RWPE1 (cell line): ENCODE data around the gene SP140L.
"Not testable (repeated sequence)": the region's sequence is repeated elsewhere in the genome, so short reads cannot be mapped to it uniquely, and the experiment has no call there.

Experiments
- CTCF ChIA-PET: fragments of 350-600 bp; sonication (Branson Sonifier 250); formaldehyde crosslinking; extraction: SDS; loops from one replicate; lab custom pipeline; 2021; lab: Yijun Ruan, JAX
- POLR2A ChIA-PET: fragments of 400-600 bp; formaldehyde crosslinking; extraction: SDS; loops from one replicate; lab custom pipeline; 2020; ENCODE audit warnings: antibody characterized with exemption; ENCODE audit not compliant: low non-redundant PET; lab: Yijun Ruan, JAX
- DNase-seq: peaks from one replicate; pipeline ENCODE4 v3.0.0; 2012; ENCODE audit warnings: low spot score
- H3K27ac ChIP-seq: fragments of 450-650 bp; 2 replicates; pipeline ENCODE4 v1.5.1; 2017
- CTCF ChIP-seq: fragments of 450-650 bp; conservative IDR thresholded peaks from 2 replicates; pipeline ENCODE4 v1.5.1; 2017; ENCODE audit warnings: low read depth, mild to moderate bottlenecking

The SP140L gene

DNA sequence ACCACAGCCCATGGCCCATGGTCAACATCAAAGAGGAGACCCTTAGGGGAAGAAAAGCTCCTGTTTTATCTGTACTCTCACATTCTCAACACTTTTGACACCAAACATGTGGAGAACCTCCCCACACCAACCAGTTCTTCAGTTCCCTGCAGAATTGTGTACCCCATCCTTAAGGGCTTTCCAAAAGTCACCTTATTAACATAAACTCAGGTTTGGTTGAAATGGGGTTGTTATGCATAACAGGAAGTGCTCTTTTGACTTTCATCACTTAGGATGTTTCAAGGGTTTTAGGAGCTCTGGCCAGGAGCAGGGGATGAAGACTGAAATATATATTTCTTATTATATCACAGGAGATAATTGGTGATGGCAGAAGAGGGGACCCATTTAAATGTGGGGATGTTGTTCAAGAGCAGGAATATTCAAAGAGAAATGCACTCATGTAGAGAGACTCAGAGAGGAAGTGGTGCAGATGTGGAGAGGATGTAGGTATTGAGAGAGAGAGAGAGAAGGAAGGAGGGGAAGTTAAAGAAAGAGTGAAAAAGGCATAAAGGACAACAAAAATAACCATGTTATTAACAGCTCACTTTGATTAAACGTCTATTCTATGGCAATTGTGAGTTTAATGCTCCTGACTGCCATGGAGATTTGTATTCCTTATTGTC is 35.2 kb downstream of the SP140L start:
- POLR2A ChIA-PET = no interaction called here
- H3K27ac ChIP-seq = no peak overlapping the region
- no peak for DNase-seq

DNA sequence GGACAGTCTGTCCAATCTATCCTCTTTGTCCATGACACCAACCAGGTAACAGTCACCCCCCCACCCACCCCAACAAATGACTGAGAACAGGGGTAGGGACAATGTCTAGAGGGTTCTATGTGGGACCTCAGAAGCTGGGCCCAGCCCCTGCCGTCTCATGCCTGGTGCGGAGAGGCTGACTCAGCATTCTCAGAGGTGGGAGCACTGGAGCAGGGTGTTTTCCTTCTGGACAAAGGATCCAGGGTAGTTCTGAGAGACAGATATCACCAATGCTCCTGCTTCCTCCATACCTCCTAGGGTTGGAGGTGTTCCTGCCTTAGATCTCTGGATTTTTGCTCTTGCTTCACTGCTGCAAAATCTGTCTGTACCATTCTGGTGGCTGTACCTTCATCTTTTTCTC is 55.1 kb downstream of the SP140L start:
- DNase-seq = no peak
- ChIA-PET POLR2A (no interaction called here), CTCF (interaction anchor here (0.6 kb wide), 1 partner anchor 174 kb away, joined by 3 read pairs; no protein-coding TSS in a partner anchor)
- TF ChIP-seq CTCF = no peak
- H3K27ac ChIP-seq = no peak overlapping the region

More for the DNA sequence above, 35.2 kb downstream of the SP140L start:
- TF ChIP-seq CTCF = no peak
- CTCF ChIA-PET = no interaction called here

- TF ChIP-seq CTCF = no peak
- CTCF ChIA-PET = interaction anchor here (0.6 to 0.7 kb wide), 2 partner anchors 139 to 446 kb away, joined by 3 to 4 read pairs; no protein-coding TSS in a partner anchor
- no peak for DNase-seq
- no peak overlapping the region for H3K27ac ChIP-seq
- POLR2A ChIA-PET = no interaction called here
Measured at GRCh38 chr2:230383453-230383852, 56.5 kb downstream of the SP140L start.

DNA sequence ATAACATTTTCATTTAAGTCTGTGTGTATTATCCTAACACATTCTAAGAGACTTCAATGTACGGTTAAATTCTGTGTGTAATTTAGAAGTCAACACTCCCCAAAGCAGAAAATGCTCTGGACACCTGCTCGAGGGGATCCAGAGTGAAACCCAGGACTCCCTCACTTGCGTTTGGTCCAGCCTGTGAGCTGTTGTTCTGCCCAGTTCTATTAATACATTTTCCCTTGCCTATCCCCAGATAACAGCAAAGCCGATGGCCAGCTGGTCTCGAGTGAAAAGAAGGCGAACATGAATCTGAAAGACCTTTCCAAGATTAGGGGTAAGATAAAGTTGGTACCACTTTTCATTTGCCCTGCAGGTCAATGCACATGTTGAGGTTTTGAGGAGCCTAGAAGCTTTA is 58.0 kb downstream of the SP140L start:
- ChIA-PET CTCF (no interaction called here), POLR2A (no interaction called here)
- no peak for TF ChIP-seq CTCF
- H3K27ac ChIP-seq = no peak overlapping the region
- no peak for DNase-seq

GRCh38 chr2:230394301-230394700 is 67.3 kb downstream of the SP140L start:
- no peak for TF ChIP-seq CTCF
- CTCF ChIA-PET = interaction anchor here (0.6 kb wide), 2 partner anchors 156 to 214 kb away, joined by 3 to 4 read pairs; no protein-coding TSS in a partner anchor
- DNase-seq = no peak
- H3K27ac ChIP-seq = no peak overlapping the region
- POLR2A ChIA-PET = no interaction called here

DNA sequence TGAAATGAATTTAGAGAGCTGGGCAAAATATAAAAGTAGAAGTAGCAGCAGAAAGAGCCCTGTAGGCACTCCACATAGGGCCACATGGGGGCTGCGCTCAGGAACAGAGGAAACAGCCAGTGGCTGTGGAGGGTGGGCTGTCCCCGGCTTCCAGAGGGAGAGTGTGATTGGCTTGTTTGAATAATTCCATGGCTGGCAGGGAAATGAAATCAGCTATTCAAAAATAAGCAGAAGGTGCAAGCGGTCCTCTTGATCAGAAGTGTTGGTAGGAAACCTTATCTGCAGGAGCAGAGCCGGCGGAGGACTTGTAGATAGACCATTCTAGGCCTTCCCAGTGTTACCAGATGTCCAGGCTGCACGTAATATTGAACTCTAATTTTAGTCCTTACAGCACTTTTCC is 71.7 kb downstream of the SP140L start:
- POLR2A ChIA-PET, CTCF ChIA-PET, H3K27ac ChIP-seq, DNase-seq: not testable (repeated sequence)

GRCh38 chr2:230400041-230400440 is 73.0 kb downstream of the SP140L start:
- CTCF ChIA-PET = no interaction called here
- POLR2A ChIA-PET = no interaction called here
- no peak for DNase-seq
- H3K27ac ChIP-seq = no peak overlapping the region
- no peak for TF ChIP-seq CTCF
